ENCODE measurements around the gene DLG1. TPM values are rescaled to one million over a fixed set of nuclear protein-coding genes. Genes with fewer than 3 reads are reported as not detected.

DLG1 gene
- total RNA-seq, 1 experiment from 2014 or later = 89.8 TPM

DNA sequence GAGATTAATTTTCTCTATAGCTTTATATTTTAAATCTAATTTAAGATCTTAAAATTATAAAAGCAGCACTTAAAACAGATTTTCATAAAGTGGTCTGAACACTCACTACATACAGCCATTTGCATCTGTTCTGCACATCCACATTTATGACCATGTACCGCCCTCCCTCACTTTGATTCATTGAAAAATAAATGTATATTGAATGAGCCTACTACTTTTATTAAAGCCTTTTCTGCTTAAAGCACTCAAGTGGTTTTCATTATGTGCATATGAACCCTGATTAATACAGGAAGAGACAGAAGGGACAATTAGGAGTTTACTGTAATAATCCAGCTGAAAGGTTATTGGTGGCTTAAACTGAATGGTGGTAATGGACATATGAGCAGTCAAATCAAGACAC lies 129.4 kb downstream of the DLG1 start:
- DNase-seq (ENCODE audit: low read depth, low spot score) (no peak), ATAC-seq (no peak)
- ChIA-PET CTCF (no interaction called here), RAD21 (ENCODE audit: low non-redundant PET in 1 of 2, low total read pairs in 2 of 2, uncharacterized antibody in 2 of 2, unreplicated experiment in 2 of 2) (no interaction called here), POLR2A (no interaction called here)
- Histone ChIP-seq H3K9me3 (ENCODE audit: control insufficient read depth in 1 of 2, insufficient read depth in 1 of 2, low read depth in 1 of 2, low read length in 2 of 2) (no peaks in the 10 kb centered on the region), H3K4me1 (ENCODE audit: control insufficient read depth in 1 of 2, insufficient read depth in 2 of 2, low read length in 2 of 2) (no peaks in the 10 kb centered on the region), H3K36me3 (ENCODE audit: control insufficient read depth in 1 of 2, insufficient read depth in 2 of 2, low read length in 2 of 2) (no peaks in the 10 kb centered on the region), H3K79me2 (ENCODE audit: insufficient read depth, low read length) (peaks cover 57% of the 10 kb centered on the region), H3K4me2 (ENCODE audit: low read length) (no peak overlapping the region), H3K4me3 (replicated peaks in 1 of 2; ENCODE audit: low read depth in 1 of 2, low read length in 2 of 2) (no peak overlapping the region), H3K27me3 (ENCODE audit: insufficient read depth, low read length) (no peaks in the 10 kb centered on the region), H3K27ac (ENCODE audit: low read depth, low read length) (no peak overlapping the region), H3K9me2 (ENCODE audit: insufficient read depth) (no peaks in the 10 kb centered on the region), H3K9ac (ENCODE audit: low read length) (no peak overlapping the region), H2AFZ (ENCODE audit: low read depth, low read length, poor library complexity, severe bottlenecking) (no peak overlapping the region), H4K20me1 (ENCODE audit: insufficient read depth) (no peaks in the 10 kb centered on the region)
- TF ChIP-seq CBX3 (IDR thresholded peaks at IDR 0.05; ENCODE audit: low read depth) = no peak
- no peak for TF ChIP-seq FOSL1 (IDR thresholded peaks at IDR 0.05; ENCODE audit: low read depth)
- no peak for TF ChIP-seq POLR2AphosphoS5 (IDR thresholded peaks at IDR 0.05; ENCODE audit: low read depth, low read length)
- TF ChIP-seq EZH2phosphoT487 (IDR thresholded peaks at IDR 0.05; ENCODE audit: borderline replicate concordance) = no peak
- TF ChIP-seq ZNF274 (IDR thresholded peaks at IDR 0.05; ENCODE audit: low read depth, low read length) = no peak
- TF ChIP-seq, protein P1, sequence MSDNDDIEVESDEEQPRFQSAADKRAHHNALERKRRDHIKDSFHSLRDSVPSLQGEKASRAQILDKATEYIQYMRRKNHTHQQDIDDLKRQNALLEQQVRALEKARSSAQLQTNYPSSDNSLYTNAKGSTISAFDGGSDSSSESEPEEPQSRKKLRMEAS (IDR thresholded peaks at IDR 0.05) = no peak
- no peak for TF ChIP-seq TCF7L2 (IDR thresholded peaks at IDR 0.05; ENCODE audit: borderline replicate concordance, extremely low read depth, insufficient read depth, insufficient read length)
- TF ChIP-seq, protein P2, sequence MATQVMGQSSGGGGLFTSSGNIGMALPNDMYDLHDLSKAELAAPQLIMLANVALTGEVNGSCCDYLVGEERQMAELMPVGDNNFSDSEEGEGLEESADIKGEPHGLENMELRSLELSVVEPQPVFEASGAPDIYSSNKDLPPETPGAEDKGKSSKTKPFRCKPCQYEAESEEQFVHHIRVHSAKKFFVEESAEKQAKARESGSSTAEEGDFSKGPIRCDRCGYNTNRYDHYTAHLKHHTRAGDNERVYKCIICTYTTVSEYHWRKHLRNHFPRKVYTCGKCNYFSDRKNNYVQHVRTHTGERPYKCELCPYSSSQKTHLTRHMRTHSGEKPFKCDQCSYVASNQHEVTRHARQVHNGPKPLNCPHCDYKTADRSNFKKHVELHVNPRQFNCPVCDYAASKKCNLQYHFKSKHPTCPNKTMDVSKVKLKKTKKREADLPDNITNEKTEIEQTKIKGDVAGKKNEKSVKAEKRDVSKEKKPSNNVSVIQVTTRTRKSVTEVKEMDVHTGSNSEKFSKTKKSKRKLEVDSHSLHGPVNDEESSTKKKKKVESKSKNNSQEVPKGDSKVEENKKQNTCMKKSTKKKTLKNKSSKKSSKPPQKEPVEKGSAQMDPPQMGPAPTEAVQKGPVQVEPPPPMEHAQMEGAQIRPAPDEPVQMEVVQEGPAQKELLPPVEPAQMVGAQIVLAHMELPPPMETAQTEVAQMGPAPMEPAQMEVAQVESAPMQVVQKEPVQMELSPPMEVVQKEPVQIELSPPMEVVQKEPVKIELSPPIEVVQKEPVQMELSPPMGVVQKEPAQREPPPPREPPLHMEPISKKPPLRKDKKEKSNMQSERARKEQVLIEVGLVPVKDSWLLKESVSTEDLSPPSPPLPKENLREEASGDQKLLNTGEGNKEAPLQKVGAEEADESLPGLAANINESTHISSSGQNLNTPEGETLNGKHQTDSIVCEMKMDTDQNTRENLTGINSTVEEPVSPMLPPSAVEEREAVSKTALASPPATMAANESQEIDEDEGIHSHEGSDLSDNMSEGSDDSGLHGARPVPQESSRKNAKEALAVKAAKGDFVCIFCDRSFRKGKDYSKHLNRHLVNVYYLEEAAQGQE (IDR thresholded peaks at IDR 0.05; ENCODE audit: low read depth) = no peak
- TF ChIP-seq RAD21 (IDR thresholded peaks at IDR 0.05; ENCODE audit: low read depth) = no peak
- TF ChIP-seq, protein P3, sequence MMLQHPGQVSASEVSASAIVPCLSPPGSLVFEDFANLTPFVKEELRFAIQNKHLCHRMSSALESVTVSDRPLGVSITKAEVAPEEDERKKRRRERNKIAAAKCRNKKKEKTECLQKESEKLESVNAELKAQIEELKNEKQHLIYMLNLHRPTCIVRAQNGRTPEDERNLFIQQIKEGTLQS (IDR thresholded peaks at IDR 0.05) = no peak
- TF ChIP-seq CEBPB (IDR thresholded peaks at IDR 0.05; ENCODE audit: low read depth) = no peak
- no peak for TF ChIP-seq SRF (IDR thresholded peaks at IDR 0.05; ENCODE audit: low read depth)
- TF ChIP-seq, protein P4, sequence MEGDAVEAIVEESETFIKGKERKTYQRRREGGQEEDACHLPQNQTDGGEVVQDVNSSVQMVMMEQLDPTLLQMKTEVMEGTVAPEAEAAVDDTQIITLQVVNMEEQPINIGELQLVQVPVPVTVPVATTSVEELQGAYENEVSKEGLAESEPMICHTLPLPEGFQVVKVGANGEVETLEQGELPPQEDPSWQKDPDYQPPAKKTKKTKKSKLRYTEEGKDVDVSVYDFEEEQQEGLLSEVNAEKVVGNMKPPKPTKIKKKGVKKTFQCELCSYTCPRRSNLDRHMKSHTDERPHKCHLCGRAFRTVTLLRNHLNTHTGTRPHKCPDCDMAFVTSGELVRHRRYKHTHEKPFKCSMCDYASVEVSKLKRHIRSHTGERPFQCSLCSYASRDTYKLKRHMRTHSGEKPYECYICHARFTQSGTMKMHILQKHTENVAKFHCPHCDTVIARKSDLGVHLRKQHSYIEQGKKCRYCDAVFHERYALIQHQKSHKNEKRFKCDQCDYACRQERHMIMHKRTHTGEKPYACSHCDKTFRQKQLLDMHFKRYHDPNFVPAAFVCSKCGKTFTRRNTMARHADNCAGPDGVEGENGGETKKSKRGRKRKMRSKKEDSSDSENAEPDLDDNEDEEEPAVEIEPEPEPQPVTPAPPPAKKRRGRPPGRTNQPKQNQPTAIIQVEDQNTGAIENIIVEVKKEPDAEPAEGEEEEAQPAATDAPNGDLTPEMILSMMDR (IDR thresholded peaks at IDR 0.05 in 2 of 3, conservative IDR thresholded peaks at IDR 0.05 in 1 of 3; ENCODE audit: borderline replicate concordance in 1 of 3, insufficient read depth in 1 of 3, low read depth in 2 of 3, low read length in 2 of 3) = no peak
- intact Hi-C loops (cut with micrococcal nuclease) = no loop called here
- BruUV-seq (replicated peaks) = no TSS peak

Measured in HCT116 (cell line).